Neural cell (in vitro differentiated cells): Measurements from ENCODE around the gene IGFBP7.

Source experiments
- CTCF ChIP-seq: fragments of 450-650 bp; IDR thresholded peaks from 2 replicates; pipeline ENCODE4 v1.5.1; 2014; ENCODE audit warnings: antibody characterized with exemption, mild to moderate bottlenecking, moderate library complexity; ENCODE audit not compliant: poor library complexity, severe bottlenecking
- EZH2 ChIP-seq: fragments of 200-600, 300-800 bp; shearing (Covaris generic), sonication (generic); IDR thresholded peaks from 2 replicates; pipeline ENCODE4 v1.6.1; 2014; ENCODE audit warnings: antibody characterized with exemption, low read length, borderline replicate concordance, mild to moderate bottlenecking; ENCODE audit not compliant: insufficient read depth, poor library complexity, severe bottlenecking
- REST ChIP-seq: IDR thresholded peaks from 2 replicates; pipeline ENCODE4 v1.6.1; 2012; ENCODE audit warnings: borderline replicate concordance

GRCh38 chr4:57053508-57053907 is 56.7 kb downstream of the IGFBP7 start:
- no peak for TF ChIP-seq EZH2
- TF ChIP-seq CTCF, result no peak
- no peak for TF ChIP-seq REST
